ENCODE data around the gene PRRX2. TPM values are rescaled to one million over a fixed set of nuclear protein-coding genes. Genes with fewer than 3 reads are reported as not detected.

The PRRX2 gene
- total RNA-seq, 1 experiment from 2014 or later, result 0.29 TPM

DNA sequence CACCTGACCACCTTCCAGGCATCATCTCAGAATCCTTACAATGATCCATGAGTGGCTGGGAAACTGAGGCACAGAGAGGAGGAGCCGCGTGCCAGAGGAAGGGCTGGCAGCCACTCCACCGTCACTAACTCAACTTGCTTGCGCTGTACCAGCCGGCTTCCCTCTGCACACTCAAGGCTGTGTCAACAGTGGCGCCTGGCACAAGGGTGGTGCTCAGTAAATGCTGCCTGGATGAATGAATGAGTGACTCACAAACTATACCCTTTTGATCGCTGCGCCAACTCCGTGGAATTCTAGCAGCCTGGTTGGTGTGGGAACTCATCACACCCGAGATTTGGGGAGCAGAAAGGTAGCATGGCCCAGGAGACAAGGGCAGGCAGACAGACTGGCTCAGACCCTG is 21.9 kb downstream of the PRRX2 start:
- in situ Hi-C loops (cut with HindIII; ENCODE audit: low pct_unique_long_range_greater_than_20kb, low sequenced_read_pairs), result no loop called here
- DNase-seq (ENCODE audit: low read depth, low spot score), result no peak

GRCh38 chr9:129688285-129689043 is 23.0 kb downstream of the PRRX2 start:
- peak; percentile 23 for DNase-seq (ENCODE audit: low read depth, low spot score)
- in situ Hi-C loops (cut with HindIII; ENCODE audit: low pct_unique_long_range_greater_than_20kb, low sequenced_read_pairs), result no loop called here

DNA sequence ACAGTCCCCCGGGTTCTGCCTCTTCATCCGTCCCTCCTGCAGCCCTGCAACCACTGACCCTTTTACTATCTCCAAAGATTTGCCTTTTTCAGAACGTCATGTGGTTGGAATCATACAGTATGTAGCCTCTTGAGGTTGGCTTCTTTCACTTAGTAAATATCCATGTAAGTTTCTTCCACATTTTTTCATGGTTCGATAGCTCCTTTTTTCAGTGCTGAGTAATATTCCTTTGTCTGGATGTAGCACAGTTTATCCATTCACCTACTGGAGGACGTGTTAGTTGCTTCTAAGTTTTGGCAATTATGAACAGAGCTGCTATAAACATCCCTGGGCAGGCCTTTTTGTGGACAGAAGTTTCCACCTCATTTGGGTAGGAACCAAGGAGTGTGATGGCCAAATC is 27.1 kb downstream of the PRRX2 start:
- in situ Hi-C loops (cut with HindIII; ENCODE audit: low pct_unique_long_range_greater_than_20kb, low sequenced_read_pairs), result no loop called here
- no peak for DNase-seq (ENCODE audit: low read depth, low spot score)

DNA sequence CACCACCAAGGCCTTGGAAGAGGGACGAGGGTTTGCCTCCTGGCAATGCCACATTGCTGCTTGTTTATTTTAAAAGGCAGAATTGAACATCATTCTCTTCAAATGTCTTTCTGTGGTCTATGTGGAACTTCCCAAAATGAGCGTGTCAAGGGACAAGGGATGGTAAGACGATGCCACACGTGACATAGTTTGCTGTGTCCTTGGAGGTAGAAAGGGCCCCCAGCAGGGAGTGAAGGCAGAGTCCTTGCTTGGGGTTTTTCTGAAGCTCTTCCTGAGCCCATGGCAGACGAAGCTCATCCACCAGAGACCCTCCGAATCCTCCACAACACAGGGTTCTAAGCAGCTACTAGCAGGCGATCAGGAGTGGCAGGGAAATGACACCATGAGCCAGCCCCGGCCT is 28.3 kb downstream of the PRRX2 start:
- DNase-seq (ENCODE audit: low read depth, low spot score), result no peak
- in situ Hi-C loops (cut with HindIII; ENCODE audit: low pct_unique_long_range_greater_than_20kb, low sequenced_read_pairs), result no loop called here

GRCh38 chr9:129694243-129694646 is 28.8 kb downstream of the PRRX2 start:
- DNase-seq (ENCODE audit: low read depth, low spot score), result no peak
- in situ Hi-C loops (cut with HindIII; ENCODE audit: low pct_unique_long_range_greater_than_20kb, low sequenced_read_pairs), result no loop called here

DNA sequence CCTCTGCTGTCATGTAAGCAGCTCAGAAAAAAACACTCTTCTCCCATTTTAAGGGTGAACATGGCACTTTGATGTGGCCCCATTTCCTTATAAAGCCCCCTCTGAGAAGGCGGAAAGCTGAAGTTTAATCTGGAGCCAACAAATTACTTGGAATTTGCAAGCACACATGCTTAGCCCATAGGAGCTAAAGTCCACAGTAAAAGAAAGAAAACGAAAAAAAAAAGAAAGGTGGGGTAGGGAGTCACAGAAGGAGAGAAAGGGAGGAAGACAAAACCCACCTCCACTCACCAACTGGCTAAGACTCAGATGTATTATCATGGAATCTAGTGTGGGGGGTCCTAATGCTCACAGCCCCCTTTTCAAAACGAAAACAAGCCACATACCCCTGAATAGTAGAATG is 30.4 kb downstream of the PRRX2 start:
- DNase-seq (ENCODE audit: low read depth, low spot score), result no peak
- in situ Hi-C loops (cut with HindIII; ENCODE audit: low pct_unique_long_range_greater_than_20kb, low sequenced_read_pairs), result no loop called here

GRCh38 chr9:129696944-129697655 is 31.7 kb downstream of the PRRX2 start:
- in situ Hi-C loops (cut with HindIII; ENCODE audit: low pct_unique_long_range_greater_than_20kb, low sequenced_read_pairs), result no loop called here
- DNase-seq (ENCODE audit: low read depth, low spot score), result no peak

GRCh38 chr9:129697656-129698253 is 32.3 kb downstream of the PRRX2 start:
- no peak for DNase-seq (ENCODE audit: low read depth, low spot score)
- in situ Hi-C loops (cut with HindIII; ENCODE audit: low pct_unique_long_range_greater_than_20kb, low sequenced_read_pairs), result no loop called here

- no peak for DNase-seq (ENCODE audit: low read depth, low spot score)
- in situ Hi-C loops (cut with HindIII; ENCODE audit: low pct_unique_long_range_greater_than_20kb, low sequenced_read_pairs), result no loop called here
Measured at GRCh38 chr9:129698254-129698757, 32.9 kb downstream of the PRRX2 start.

GRCh38 chr9:129701054-129701453 is 35.6 kb downstream of the PRRX2 start:
- DNase-seq (ENCODE audit: low read depth, low spot score), result no peak
- in situ Hi-C loops (cut with HindIII; ENCODE audit: low pct_unique_long_range_greater_than_20kb, low sequenced_read_pairs), result no loop called here

DNA sequence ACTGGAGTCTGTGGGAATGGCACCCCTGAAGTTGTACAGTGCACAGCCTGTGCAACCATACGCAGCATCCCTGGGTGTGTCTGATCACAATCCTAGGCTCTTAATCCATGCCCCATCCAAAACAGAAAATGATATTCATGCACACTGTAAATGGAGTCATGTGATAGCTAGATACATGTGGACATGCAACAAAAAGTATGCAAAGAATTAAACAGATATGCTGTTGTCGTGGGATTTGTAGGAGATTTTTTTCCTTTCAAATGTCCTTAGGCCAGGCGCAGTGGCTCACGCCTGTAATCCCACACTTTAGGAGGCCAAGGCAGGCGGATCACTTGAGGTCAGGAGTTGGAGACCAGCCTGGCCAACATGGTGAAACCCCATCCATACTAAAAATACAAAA is 36.1 kb downstream of the PRRX2 start:
- no peak for DNase-seq (ENCODE audit: low read depth, low spot score)
- in situ Hi-C loops (cut with HindIII; ENCODE audit: low pct_unique_long_range_greater_than_20kb, low sequenced_read_pairs), result no loop called here

DNA sequence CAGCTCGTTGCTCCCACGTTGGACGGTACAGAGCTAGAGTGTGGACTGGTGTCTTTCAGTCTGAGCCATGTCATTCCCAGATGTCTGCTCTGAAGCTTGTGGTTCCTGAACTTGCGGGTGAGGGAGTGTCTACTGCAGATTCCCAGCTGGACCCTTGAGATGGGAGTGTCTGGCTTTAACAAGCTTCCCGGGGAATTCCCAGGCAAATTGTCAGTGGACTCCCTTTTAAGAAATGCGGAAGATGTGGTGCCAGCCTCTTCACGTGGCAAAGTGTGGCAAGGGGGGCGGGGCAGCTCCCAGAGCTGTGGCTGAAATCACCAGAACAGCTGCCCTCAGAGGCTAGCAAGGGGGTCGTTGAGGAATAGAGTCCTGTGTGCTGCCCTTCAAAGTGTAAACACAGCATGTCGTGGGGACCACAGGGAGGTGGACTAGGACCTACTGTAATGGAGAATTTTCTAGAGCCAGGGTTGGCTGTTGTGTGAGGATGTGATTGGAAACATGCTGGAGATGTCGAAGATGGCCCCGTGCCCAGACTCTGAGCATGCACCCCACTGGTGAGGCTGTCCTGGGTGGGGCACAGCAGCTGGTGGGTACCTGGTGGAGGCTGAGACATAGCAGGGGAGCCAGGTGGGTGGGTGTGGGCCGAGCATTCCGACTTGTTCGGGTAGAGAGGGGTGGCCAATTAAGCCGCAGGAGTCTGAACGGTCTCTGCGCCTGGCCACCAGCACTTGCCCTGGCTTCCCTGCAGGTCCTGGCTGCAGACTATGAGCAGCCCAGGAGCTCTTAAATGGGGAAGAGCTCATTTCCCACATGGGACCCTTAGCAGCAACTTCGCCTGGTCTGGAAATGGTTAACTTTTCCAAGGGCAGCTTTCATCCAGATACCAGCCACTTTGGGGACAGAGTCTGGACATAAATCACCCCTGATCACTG is 37.4 kb downstream of the PRRX2 start:
- DNase-seq (ENCODE audit: low read depth, low spot score), result no peak
- in situ Hi-C loops (cut with HindIII; ENCODE audit: low pct_unique_long_range_greater_than_20kb, low sequenced_read_pairs), result no loop called here

GRCh38 chr9:129703667-129704355 is 38.4 kb downstream of the PRRX2 start:
- in situ Hi-C loops (cut with HindIII; ENCODE audit: low pct_unique_long_range_greater_than_20kb, low sequenced_read_pairs), result no loop called here
- DNase-seq (ENCODE audit: low read depth, low spot score), result no peak

- no peak for DNase-seq (ENCODE audit: low read depth, low spot score)
- in situ Hi-C loops (cut with HindIII; ENCODE audit: low pct_unique_long_range_greater_than_20kb, low sequenced_read_pairs), result no loop called here
Measured at GRCh38 chr9:129704807-129705206, 39.4 kb downstream of the PRRX2 start.

DNA sequence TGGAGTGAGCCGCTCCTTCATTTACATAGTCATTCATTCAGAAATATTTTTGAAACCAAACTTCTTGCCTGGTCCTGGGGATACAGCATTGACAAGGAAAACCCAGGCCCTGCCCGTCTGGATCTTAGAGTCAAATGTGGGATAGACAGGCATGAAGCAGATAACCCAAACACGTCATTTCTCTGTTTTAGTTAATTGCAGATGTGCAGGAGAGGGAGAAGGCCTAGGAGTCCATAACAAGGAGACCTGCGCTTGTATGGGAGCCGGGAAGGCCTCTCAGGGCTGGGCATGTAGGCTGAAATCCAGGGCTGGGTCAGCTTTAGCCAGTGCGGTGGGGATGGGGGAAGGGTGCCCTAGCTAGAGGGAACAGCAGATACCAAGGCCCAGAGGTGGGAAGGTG is 43.3 kb downstream of the PRRX2 start:
- in situ Hi-C loops (cut with HindIII; ENCODE audit: low pct_unique_long_range_greater_than_20kb, low sequenced_read_pairs), result no loop called here
- no peak for DNase-seq (ENCODE audit: low read depth, low spot score)

- in situ Hi-C loops (cut with HindIII; ENCODE audit: low pct_unique_long_range_greater_than_20kb, low sequenced_read_pairs), result no loop called here
- no peak for DNase-seq (ENCODE audit: low read depth, low spot score)
Measured at GRCh38 chr9:129709438-129710168, 44.2 kb downstream of the PRRX2 start.

- in situ Hi-C loops (cut with HindIII; ENCODE audit: low pct_unique_long_range_greater_than_20kb, low sequenced_read_pairs), result no loop called here
- DNase-seq (ENCODE audit: low read depth, low spot score), result no peak
Measured at GRCh38 chr9:129710169-129710453, 44.7 kb downstream of the PRRX2 start.

All from SK-MEL-5 (cell line).